HG02571 (cell line): ENCODE results near the gene IL36B.

Experiments
- ATAC-seq: cut with Tn5 transposase; IDR thresholded peaks from one replicate; pipeline ENCODE4 v1.9.1; 2021; ENCODE audit warnings: mild to moderate bottlenecking, moderate library complexity; ENCODE audit not compliant: unreplicated experiment

IL36B gene

DNA sequence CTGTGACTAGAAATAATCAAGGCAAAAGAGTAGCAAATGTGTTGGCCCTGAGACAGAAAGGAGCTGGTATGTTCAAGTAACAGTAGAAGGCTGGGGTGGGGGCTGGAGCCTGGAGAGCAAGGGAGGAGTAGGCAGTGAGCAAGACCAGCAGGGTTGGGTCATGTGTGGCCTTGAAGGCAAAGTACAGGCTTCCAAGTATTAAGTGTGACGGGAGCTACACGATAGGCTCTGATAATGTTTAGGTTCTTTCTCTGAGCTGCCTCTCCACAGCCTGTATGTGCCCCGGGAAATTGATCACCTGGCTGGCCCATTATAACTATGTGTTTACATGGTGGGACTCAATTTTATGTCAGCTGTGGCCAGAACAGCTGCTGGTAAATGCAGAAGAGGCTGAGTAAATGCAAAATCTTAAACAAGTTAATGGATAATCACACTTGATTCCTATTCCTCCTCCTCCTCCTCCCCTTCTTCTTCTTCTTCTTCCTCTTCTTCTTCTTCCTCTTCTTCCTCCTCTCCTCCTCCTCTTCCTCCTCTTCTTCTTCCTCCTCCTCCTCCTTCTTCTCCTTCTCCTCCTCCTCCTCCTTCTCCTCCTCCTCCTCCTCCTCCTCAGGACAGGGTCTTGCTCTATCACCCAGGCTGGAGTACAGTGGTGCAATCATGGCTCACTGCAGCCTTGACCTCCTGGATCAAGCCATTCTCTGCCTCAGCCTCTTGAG is 24.4 kb upstream of the IL36B start:
- no peak for ATAC-seq

DNA sequence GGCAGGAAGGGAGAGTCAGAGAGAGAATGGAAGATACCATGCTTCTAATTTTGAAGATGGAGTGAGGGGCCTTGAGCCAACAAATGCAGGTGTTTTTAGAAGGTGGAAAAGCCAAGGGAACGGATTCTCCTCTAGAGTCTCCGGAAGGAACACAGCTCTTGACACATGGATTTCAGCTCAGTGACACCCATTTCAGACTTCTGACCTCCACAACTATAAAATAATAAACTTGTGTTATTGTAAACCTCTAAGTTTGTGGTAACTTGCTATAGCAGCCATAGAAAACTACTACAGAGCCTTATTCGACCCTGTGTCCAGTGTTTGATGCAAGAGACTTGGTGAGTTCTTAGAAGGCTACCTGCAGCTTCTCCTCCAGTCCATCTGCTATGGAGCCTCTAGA is 22.9 kb upstream of the IL36B start:
- no peak for ATAC-seq

DNA sequence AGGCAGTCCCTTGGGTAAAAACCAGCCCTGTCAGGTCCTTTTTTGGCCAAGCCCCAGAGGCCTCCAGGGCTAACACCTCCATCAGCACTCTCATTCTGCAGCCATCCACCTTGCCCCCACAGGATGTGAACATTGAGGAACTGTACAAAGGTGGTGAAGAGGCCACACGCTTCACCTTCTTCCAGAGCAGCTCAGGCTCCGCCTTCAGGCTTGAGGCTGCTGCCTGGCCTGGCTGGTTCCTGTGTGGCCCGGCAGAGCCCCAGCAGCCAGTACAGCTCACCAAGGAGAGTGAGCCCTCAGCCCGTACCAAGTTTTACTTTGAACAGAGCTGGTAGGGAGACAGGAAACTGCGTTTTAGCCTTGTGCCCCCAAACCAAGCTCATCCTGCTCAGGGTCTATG is 22.4 kb upstream of the IL36B start:
- ATAC-seq, result no peak

DNA sequence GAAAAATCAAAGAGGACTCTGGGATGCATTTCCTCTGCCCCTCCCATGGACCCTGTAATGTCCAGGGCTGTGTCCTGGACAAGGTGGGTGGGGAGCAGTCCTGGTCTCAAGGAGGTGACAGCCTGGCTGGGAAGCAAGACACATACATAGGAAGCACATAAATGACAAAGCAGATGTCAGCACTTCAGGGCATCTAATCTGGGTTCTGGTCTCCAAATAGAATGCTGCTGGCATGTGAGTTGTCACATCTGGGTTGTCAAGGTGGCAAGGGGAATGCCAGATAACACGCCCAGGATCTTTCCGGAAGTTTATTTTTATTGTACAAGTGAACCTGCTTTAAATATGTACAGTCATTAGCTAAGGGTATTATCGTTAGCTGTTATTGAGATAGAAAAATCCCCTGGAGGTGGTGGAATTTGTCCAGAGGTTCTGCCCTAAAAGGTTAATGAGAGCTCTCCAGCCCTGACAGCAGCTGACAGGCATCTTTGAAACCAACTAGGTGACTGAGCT is 20.7 kb upstream of the IL36B start:
- no peak for ATAC-seq

DNA sequence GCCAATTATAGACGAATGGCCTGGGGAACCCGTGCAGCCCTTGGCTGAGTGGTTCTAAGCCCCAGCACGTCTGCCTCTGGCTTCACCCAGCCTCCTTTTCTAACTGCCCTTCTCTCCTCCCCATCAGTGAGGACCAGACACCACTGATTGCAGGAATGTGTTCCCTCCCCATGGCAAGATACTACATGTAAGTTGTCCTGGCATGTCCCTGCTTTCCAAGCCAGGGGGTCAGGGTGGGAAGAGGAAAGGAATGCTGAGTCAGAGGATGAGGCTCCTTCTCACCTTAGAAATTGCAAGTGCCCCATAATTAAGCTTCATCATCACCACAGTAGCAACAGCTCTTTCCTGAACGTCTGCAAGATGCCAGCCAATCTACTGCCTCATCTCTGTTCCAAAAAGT is 19.9 kb upstream of the IL36B start:
- no peak for ATAC-seq

DNA sequence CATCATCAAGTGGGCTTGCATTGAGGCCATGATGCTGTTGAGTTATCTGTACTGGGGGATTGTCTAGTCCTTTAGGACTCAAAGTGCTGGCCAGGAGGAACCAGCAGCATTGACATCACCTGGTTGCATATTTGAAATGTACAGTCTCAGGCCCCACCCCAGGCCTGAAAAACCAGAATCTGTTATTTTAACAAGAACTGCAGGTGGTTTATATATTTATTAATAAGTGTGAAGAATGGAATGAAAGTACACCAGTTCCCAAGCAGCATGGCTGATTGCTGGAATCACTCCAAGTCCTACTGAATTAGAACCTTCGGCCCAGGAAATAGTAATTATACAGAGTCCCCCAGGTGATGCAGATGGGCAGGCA is 17.9 kb upstream of the IL36B start:
- no peak for ATAC-seq

DNA sequence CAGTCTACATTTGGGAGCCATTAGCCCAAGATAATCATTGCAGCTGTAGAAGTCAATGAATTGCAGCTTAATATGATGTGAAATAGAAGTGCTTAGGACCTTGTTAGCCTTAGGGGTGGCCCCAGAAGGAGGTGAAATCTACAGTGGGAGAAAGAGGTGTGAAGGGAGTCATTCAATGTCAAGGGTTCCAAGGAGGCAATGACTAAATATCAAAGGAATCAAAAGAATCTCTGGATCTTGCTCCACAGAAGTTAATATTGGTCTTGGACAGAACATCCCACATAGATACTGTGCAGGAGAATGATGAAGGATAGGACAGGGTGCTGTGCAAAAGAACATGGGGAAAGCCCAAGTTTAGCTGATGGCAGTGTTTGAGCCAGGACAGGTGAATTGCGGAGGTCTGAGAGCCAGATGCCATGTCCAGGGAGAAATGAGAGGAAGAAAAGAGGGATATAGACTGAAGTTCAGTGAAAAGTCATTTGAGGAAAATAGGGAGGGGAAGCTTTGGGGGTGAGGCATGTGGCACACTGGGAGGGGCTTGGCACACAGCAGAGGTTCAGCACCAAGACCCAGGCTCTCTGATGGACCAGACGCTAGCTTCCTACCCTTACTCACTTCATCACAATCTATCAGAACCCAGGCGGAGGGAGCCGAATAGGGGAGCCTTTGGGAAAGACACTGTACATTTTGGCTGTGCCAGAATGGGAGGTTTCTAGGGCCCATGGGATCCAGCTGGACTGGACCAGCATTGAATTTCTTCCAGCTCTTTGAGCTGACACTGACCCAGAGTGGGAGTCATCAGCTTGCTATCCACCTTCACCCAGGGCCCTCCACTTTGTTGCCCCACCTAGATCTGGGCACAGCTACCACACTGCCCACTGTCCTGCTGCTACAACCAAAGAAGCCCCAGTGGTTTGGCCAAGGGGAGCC is 17.3 kb upstream of the IL36B start:
- ATAC-seq, result no peak

DNA sequence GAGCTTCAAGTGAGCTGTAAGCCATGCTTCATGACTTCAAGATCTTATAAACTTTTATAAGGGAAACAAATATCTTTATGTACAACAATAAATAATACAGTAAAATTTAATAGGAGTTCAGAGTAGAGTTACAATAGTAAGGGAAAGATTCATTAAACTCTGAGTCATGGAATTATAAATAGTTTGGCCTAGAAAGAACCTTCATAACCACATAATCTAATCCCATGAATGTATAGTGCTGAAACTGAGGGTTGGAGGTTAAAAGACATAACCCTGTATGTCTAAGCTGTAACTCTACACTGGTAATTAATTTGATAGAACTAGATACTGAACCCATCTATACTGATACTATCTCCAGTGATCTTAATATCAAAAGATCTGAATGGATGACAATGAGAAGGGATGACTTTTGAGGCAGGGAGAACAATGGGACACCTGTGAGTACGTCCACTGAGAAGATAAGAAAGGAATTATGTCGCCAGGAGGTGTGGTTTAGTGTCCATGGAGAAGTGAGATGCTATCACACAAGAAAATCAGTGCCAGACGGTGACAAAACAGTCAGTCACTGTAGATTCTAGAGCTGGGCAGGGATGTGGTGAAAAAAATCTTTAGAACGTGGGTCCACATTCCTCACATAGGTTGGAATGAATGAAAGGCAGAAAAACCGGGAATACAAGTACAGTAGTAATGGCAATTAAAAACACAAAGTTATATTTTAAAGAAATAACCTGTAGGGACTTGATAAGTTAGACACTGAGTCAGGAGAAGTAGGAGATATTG is 16.2 kb upstream of the IL36B start:
- ATAC-seq, result no peak

DNA sequence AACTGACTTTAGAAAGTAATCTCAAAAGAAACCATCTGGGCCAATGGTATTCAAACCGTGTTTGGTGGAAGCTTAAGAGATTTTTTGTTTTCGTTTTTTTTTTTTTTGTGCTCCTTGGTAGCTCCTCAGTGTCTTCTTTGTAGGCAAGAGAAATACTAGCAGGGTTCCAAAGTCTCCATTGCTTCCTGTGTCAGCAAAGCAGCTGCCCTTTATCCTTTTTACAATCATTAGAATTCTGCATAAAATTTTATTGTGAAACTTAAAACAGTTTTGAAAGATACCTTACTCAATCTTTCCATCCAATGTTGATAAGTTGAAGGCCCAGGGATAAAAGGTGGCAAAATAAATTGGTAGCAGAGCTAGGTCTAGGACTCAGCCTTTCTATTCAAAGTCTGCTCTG is 15.6 kb upstream of the IL36B start:
- ATAC-seq, result no peak

DNA sequence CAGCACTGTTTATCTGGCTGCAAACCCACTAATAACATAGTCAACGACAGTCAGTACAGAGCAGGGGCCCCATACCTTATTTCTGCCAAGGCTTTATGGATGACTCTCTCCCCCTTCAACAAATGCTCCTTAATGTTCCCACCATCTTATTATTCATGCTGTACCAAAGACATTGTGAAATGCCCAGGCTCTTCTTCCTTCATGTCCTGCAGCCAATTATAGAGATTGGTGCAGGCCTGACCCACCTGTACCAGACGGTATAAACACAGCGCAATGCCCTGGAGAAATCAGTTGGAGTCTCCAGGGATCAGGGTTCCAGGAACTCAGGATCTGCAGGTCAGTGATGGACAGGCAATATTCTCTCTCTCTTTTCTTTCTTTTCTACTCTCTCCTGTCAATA is 15.0 kb upstream of the IL36B start, which contains the start of gene IL1F10:
Gene IL1F10, plus strand, starts transcription at position 290 of the 400 bp plus-strand sequence. CDS start 4,769 bp downstream, outside the sequence.
- ATAC-seq, result no peak

DNA sequence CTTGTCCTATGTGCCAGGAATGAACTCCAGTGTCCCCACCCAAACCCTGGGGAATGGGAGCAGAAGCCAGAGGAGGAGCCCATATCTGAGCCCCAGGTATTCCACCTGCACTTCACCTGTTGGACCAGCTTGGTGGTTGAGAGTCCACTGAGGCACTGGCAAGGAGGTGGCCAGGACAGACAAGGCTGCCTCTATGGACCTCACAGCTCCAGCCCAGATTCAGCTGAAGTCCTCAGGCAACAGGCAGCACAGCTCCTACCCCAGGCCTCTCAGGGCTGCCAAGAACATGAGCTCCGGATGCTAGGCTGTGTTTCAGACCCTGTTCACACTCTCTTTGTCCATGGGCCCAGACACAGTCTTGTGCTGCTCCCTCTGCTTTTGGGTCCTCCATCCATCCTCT is 12.2 kb upstream of the IL36B start:
- no peak for ATAC-seq

DNA sequence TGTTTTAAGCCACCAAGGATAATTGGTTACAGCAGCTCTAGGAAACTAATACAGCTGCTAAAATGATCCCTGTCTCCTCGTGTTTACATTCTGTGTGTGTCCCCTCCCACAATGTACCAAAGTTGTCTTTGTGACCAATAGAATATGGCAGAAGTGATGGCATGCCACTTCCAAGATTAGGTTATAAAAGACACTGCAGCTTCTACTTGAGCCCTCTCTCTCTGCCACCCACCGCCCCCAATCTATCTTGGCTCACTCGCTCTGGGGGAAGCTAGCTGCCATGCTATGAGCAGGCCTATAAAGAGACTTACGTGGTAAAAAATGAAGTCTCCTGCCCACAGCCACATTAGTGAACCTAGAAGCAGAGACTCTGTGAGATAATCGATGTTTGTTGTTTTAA is 11.6 kb upstream of the IL36B start:
- no peak for ATAC-seq

DNA sequence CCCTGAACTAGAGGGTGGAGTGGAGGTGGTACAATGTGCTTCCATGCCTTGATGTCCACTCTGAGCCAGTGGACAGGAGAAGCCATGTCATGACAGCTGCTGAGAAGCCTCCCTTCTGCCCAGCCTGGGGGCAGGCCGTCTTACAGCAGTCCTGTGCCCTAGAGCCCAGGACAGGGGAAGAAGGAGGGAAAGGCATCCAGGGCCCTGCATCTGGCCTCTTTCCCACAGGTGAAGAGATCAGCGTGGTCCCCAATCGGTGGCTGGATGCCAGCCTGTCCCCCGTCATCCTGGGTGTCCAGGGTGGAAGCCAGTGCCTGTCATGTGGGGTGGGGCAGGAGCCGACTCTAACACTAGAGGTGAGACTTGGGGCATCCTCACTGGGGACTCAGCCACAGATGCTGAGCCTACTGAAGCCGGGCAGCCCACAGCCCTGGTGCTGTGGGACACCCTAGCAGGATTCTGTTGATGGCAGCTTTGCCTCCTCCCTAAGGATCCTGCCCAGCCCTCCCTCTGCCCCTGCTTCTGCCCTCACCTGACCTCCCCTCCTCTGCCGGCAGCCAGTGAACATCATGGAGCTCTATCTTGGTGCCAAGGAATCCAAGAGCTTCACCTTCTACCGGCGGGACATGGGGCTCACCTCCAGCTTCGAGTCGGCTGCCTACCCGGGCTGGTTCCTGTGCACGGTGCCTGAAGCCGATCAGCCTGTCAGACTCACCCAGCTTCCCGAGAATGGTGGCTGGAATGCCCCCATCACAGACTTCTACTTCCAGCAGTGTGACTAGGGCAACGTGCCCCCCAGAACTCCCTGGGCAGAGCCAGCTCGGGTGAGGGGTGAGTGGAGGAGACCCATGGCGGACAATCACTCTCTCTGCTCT is 9.5 kb upstream of the IL36B start:
- no peak for ATAC-seq

DNA sequence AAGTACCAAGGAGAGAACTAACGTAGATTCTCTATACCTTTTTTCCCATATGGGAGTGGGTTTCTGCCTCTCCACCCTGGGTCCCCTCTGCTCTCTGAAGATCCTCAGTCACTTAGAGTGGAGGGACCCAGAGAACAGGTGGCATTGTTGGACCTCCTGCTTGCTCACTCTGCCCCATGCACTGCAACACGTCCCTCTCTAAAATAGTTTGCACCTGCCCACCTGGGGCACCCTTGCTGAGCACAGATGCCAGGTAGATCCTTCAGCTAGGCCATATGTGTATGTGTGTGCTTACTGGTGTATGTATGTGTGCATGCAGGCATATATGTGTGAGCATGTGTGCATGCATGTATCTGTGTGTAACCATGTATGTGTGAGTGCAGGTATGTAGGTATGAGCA is 8.6 kb upstream of the IL36B start:
- ATAC-seq, result no peak

DNA sequence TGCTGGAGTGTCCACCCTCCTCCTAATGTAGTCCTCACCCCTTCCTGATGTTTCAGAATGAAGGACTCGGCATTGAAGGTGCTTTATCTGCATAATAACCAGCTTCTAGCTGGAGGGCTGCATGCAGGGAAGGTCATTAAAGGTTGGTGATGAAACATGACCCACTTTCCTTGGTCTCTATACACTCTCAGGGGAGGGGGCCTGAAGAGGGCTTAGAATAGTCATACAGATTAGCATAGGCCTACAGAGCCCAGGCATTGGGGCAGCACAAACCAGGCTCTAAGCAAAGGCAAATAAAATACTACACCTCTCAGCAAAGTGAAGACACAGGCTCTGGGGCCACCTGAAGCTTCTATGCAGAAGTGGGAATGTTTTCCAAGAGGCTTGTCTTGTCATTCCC is 8.1 kb upstream of the IL36B start:
- ATAC-seq, result no peak

DNA sequence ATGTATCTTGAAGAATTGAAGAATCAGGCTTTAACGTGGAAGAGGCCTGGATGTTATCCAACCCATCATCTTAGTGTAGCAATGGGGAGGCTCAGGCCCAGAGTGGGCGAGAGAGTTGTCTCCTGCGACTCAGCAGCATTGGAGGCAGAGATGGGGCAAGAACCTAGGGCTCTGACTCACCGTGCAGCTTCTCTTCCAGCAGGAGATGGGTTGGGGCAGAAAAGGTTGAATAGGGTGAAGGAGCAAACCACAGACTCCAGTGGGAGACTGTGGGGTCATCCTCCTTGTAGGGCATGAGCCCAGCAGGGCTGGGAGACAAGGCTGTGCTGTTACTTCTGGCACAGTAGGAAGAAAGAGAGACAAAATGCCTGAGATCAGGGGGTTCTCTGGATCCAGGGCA is 7.7 kb upstream of the IL36B start:
- no peak for ATAC-seq

DNA sequence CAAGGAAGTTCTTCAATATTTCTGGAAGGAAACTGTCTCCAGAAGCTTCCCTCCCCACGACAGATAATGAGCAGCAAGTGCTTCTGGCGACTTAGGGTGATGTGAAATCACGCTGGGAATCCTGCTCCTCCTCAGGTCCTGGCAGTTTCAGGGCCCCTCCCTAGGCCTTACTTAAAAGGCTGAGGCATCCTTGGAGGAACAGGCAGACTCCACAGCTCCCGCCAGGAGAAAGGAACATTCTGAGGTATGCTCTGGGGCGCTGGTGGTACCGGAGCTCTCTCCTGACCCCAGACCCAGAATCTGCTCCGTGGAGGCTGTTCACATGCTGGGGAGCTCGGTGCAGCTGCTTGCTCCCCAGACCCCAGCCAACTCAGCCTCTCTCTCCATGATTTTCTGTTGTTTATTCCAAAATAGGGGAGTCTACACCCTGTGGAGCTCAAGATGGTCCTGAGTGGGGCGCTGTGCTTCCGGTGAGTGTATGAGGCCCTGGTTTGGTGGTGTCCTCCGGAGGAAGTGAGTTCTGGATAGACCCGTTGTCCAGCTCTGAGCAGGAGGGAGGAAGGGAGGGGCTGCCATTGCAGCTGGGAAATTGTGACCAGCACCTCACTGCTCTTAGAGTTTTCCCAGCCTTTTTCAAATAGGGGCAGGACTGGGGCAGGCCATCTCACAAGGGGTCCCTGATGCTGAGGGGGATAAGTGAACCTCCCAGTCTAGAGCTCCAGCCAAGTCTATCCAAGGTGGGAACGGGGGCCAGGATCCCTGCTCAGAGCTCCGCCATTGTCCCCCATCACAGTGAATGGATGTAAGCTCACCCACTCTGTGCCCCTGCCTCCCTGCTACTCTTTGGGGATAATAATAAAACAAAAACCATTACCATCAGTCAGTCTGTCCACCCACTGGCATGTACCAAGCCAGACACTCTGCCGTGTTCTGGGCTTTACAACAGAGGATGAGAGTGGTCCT is 6.6 kb upstream of the IL36B start, which contains the start of gene IL36RN:
Gene IL36RN, plus strand, starts transcription at position 201 of the 963 bp plus-strand sequence. Its CDS starts 241 bp downstream, at position 442.
- ATAC-seq, result no peak

DNA sequence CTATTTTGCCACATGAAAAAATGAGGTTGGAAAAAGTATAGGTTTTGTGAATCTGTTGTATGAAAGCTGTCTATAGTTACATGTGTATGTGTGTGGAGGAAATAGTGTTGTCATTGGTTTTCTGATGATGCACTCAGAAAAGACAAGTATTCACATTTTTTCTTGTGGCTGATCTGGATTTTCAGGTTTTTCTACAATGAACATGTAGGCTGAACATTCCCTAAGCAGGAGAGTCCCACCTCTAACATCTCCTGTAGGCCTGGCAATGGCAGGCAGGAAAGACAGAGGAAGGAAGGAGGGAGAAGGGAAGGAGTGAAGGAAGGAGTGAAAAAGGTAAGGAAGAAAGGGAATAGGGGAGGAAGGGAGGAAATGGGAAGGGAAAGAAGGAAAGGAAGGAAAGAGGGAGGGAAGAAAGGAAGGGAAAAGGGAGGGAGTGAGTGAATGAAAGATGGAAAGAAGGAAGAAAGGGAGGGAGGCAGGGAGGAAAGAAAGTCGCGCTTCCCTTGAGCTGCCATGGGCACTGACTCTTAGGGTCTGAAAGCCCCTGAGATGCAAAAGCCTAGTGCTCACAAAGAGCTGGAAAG is 5.8 kb upstream of the IL36B start:
- ATAC-seq, result no peak

DNA sequence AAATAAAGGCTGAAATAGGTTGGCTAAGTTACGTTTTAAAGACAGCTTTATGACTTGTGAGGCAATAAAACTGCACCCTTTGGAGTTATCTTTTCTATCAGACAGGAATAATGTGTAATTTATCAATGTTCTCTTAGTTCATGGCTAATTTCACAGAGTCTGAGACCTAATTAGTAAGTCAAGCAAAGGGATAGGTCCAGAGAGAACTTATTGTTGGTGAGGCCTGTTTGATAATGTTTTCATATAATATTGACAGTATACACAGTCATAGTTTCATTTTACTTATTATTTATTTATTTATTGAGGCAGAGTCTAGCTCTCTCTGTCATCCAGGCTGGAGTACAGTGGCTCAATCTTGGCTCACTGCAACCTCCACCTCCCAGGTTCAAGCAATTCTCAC is 4.5 kb upstream of the IL36B start:
- no peak for ATAC-seq
